ENCODE measurements around the gene FAM118A.
"Not testable (repeated sequence)": the region's sequence is repeated elsewhere in the genome, so short reads cannot be mapped to it uniquely, and the experiment has no call there.

Gene FAM118A

DNA sequence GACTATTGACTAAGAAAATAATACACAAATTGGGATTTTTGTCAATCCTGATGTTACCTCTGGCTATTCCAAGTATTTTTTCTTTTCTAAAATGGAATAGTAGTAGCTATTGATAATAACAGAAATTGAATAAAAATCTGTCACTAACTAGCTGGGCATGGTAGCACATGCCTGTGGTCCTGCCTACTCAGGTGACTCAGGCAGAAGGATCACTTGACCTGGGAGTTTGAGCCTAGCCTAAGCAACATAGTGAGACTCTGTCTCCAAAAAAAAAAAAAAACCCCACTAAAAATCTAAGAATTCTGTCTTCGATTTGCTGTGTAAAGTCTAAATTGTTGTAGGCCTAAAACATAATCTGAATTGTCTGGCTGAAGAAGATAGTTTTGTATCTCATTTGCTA is 42.2 kb downstream of the FAM118A start:
- TF ChIP-seq, protein P1, sequence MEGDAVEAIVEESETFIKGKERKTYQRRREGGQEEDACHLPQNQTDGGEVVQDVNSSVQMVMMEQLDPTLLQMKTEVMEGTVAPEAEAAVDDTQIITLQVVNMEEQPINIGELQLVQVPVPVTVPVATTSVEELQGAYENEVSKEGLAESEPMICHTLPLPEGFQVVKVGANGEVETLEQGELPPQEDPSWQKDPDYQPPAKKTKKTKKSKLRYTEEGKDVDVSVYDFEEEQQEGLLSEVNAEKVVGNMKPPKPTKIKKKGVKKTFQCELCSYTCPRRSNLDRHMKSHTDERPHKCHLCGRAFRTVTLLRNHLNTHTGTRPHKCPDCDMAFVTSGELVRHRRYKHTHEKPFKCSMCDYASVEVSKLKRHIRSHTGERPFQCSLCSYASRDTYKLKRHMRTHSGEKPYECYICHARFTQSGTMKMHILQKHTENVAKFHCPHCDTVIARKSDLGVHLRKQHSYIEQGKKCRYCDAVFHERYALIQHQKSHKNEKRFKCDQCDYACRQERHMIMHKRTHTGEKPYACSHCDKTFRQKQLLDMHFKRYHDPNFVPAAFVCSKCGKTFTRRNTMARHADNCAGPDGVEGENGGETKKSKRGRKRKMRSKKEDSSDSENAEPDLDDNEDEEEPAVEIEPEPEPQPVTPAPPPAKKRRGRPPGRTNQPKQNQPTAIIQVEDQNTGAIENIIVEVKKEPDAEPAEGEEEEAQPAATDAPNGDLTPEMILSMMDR (IDR thresholded peaks at IDR 0.05; ENCODE audit: low read depth, low read length): no peak
- no peak overlapping the region for H3K4me3 ChIP-seq (ENCODE audit: low read depth, low read length)
- DNase-seq: no peak
- H3K27ac ChIP-seq: no peak overlapping the region
- H3K9me3 ChIP-seq (ENCODE audit: severe bottlenecking): no peaks in the 10 kb centered on the region
- no peaks in the 10 kb centered on the region for H3K36me3 ChIP-seq
- no peaks in the 10 kb centered on the region for H3K27me3 ChIP-seq (ENCODE audit: insufficient read depth, low read depth, severe bottlenecking)

- H3K27ac ChIP-seq; H3K27me3 ChIP-seq (ENCODE audit: insufficient read depth, low read depth, severe bottlenecking); H3K36me3 ChIP-seq; H3K4me3 ChIP-seq (ENCODE audit: low read depth, low read length); H3K9me3 ChIP-seq (ENCODE audit: severe bottlenecking): not testable (repeated sequence)
- DNase-seq: peak; percentile 14
Measured at GRCh38 chr22:45352757-45353156, 43.0 kb downstream of the FAM118A start.

- no peak for DNase-seq
- Histone ChIP-seq H3K4me3 (ENCODE audit: low read depth, low read length) (no peak overlapping the region), H3K36me3 (no peaks in the 10 kb centered on the region), H3K27me3 (ENCODE audit: insufficient read depth, low read depth, severe bottlenecking) (no peaks in the 10 kb centered on the region), H3K27ac (no peak overlapping the region), H3K9me3 (ENCODE audit: severe bottlenecking) (no peaks in the 10 kb centered on the region)
- TF ChIP-seq, protein P1 (IDR thresholded peaks at IDR 0.05; ENCODE audit: low read depth, low read length): no peak
Measured at GRCh38 chr22:45353786-45354185, 44.1 kb downstream of the FAM118A start.

DNA sequence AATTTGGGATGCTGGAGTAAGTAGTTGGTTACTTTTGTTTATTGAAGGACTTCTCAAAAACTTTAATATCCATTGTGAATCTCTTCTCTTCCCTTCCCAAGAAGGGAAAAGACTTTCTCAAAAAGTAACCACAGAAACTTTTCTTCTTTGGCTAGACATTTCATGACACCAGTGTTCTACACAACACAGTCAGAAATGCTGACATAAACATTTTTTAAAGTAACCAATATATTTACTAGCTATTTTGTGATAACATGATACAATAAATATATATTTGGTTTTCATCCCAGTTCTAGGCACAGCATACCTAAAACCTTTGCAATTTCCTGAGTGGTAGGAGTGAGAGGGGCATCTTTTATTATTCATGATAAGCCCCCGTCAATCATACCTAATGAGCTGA is 47.8 kb downstream of the FAM118A start:
- no peak for DNase-seq
- Histone ChIP-seq H3K4me3 (ENCODE audit: low read depth, low read length) (no peak overlapping the region), H3K9me3 (ENCODE audit: severe bottlenecking) (no peaks in the 10 kb centered on the region), H3K27ac (no peak overlapping the region), H3K36me3 (no peaks in the 10 kb centered on the region), H3K27me3 (ENCODE audit: insufficient read depth, low read depth, severe bottlenecking) (no peaks in the 10 kb centered on the region)
- TF ChIP-seq, protein P1 (IDR thresholded peaks at IDR 0.05; ENCODE audit: low read depth, low read length): no peak

DNA sequence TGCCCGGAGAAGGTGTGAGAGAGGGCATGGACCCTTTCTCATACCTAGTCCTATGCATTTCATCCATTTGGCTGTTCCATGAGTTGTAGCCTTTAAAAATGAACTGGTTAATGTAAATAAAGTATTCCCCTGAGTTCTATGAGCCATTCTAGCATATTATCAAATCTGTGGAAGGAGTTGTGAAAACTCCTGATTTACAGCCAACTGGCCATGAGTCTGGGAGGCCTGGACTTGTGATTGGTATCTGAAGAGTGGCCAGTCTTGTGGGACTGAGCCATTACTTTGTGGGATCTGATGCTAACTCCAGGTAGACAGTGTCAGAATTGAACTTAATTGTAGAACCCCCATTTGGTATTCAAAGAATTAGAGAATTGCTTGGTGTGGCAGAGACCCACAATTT is 48.4 kb downstream of the FAM118A start:
- DNase-seq: no peak
- Histone ChIP-seq H3K27ac (no peak overlapping the region), H3K9me3 (ENCODE audit: severe bottlenecking) (no peaks in the 10 kb centered on the region), H3K4me3 (ENCODE audit: low read depth, low read length) (no peak overlapping the region), H3K27me3 (ENCODE audit: insufficient read depth, low read depth, severe bottlenecking) (no peaks in the 10 kb centered on the region), H3K36me3 (no peaks in the 10 kb centered on the region)
- TF ChIP-seq, protein P1 (IDR thresholded peaks at IDR 0.05; ENCODE audit: low read depth, low read length): no peak

DNA sequence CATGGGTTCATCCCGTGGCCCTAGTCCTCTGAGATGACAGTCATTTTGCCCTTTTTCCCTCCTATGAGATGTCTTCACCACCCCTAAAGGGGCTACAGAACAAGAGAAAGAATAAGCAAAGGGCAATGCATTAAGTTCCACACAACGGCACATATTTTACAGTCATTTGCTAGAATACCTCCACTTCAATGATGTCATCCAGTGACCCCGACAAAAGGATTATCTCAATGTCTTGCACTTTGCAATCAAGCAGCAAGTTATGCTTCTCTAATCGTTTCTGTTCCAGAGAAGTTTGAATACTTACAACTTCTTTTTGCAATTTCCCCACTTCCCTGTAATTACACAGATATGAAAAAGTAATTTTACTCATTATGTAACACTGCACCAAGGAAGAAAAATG is 49.9 kb downstream of the FAM118A start:
- Histone ChIP-seq H3K27me3 (ENCODE audit: insufficient read depth, low read depth, severe bottlenecking) (no peaks in the 10 kb centered on the region), H3K36me3 (no peaks in the 10 kb centered on the region), H3K4me3 (ENCODE audit: low read depth, low read length) (no peak overlapping the region), H3K27ac (no peak overlapping the region), H3K9me3 (ENCODE audit: severe bottlenecking) (no peaks in the 10 kb centered on the region)
- no peak for DNase-seq
- TF ChIP-seq, protein P1 (IDR thresholded peaks at IDR 0.05; ENCODE audit: low read depth, low read length): no peak
